ENCODE data around the gene KRTAP4-1. TPM values are rescaled to one million over a fixed set of nuclear protein-coding genes. Genes with fewer than 3 reads are reported as not detected.
"Not testable (repeated sequence)": the region's sequence is repeated elsewhere in the genome, so short reads cannot be mapped to it uniquely, and the experiment has no call there.

Gene KRTAP4-1
- total RNA-seq, 4 donors from 2014 or later = not detected

GRCh38 chr17:41149652-41149985 is 35.1 kb downstream of the KRTAP4-1 start, which contains the start of gene KRTAP4-5:
TSS of gene KRTAP4-5 (minus strand) at chr17:41149825. CDS start at chr17:41149767, 58 bp downstream.
- Histone ChIP-seq H3K27ac (no peak within 1 kb of the TSS), H3K4me3 (no peak within 1 kb of the TSS), H3K9me3 (peaks cover 0 to 7% (median 0%) of the 10 kb centered on the region in 3 donors), H3K27me3 (peaks cover 11% of the 10 kb centered on the region), H3K36me3 (no peaks in the 10 kb centered on the region), H3K4me1 (no peaks in the 10 kb centered on the region)
- TF ChIP-seq POLR2A (IDR thresholded peaks at IDR 0.05) (no peak), POLR2AphosphoS5 (IDR thresholded peaks at IDR 0.05) (no peak), CTCF (IDR thresholded peaks at IDR 0.05) (no peak), EP300 (IDR thresholded peaks at IDR 0.05) (no peak)
- WGBS, 2 donors (ENCODE audit: low coverage in 1 of 2) = no CpG with 5 or more reads among the region's 2 CpGs
- ATAC-seq = no peak

- not testable (repeated sequence) for H3K27me3 ChIP-seq, H3K4me1 ChIP-seq, ATAC-seq, H3K4me3 ChIP-seq, H3K27ac ChIP-seq, H3K9me3 ChIP-seq, H3K36me3 ChIP-seq
- WGBS, 2 donors (ENCODE audit: low coverage in 1 of 2) = 67 to 73% methylated on average over 1 to 7 of the region's 10 CpGs
Measured at GRCh38 chr17:41148971-41149651, 35.6 kb downstream of the KRTAP4-1 start.

GRCh38 chr17:41147531-41148204 is 37.0 kb downstream of the KRTAP4-1 start:
- H3K27ac ChIP-seq = no peak overlapping the region
- 83 to 88% methylated on average over 2 of the region's 2 CpGs for WGBS, 2 donors (ENCODE audit: low coverage in 1 of 2)

GRCh38 chr17:41145261-41145660 is 39.5 kb downstream of the KRTAP4-1 start:
- Histone ChIP-seq H3K4me3 (no peak overlapping the region), H3K27ac (no peak overlapping the region), H3K27me3 (peaks cover 10% of the 10 kb centered on the region), H3K4me1 (no peaks in the 10 kb centered on the region), H3K9me3 (peaks cover 0 to 23% (median 0%) of the 10 kb centered on the region in 3 donors), H3K36me3 (no peaks in the 10 kb centered on the region)
- TF ChIP-seq POLR2A (IDR thresholded peaks at IDR 0.05) (no peak), CTCF (IDR thresholded peaks at IDR 0.05) (no peak), POLR2AphosphoS5 (IDR thresholded peaks at IDR 0.05) (no peak), EP300 (IDR thresholded peaks at IDR 0.05) (no peak)
- 86 to 96% methylated on average over 2 of the region's 2 CpGs for WGBS, 2 donors (ENCODE audit: low coverage in 1 of 2)
- no peak for ATAC-seq

More at GRCh38 chr17:41147531-41148204, 37.0 kb downstream of the KRTAP4-1 start:
- no peak overlapping the region for H3K4me3 ChIP-seq
- no peak for ATAC-seq
- no peaks in the 10 kb centered on the region for H3K4me1 ChIP-seq
- peaks cover 9% of the 10 kb centered on the region for H3K27me3 ChIP-seq
- TF ChIP-seq POLR2AphosphoS5 (IDR thresholded peaks at IDR 0.05) (no peak), POLR2A (IDR thresholded peaks at IDR 0.05) (no peak), EP300 (IDR thresholded peaks at IDR 0.05) (no peak), CTCF (IDR thresholded peaks at IDR 0.05) (no peak)
- no peaks in the 10 kb centered on the region for H3K36me3 ChIP-seq
- peaks cover 0 to 16% (median 0%) of the 10 kb centered on the region in 3 donors for H3K9me3 ChIP-seq

GRCh38 chr17:41144846-41145245 is 39.9 kb downstream of the KRTAP4-1 start:
- H3K4me1 ChIP-seq = no peaks in the 10 kb centered on the region
- H3K4me3 ChIP-seq = no peak overlapping the region
- no peaks in the 10 kb centered on the region for H3K36me3 ChIP-seq
- H3K27ac ChIP-seq = no peak overlapping the region
- H3K27me3 ChIP-seq = peaks cover 14% of the 10 kb centered on the region
- no peak for TF ChIP-seq POLR2A (IDR thresholded peaks at IDR 0.05)
- TF ChIP-seq POLR2AphosphoS5 (IDR thresholded peaks at IDR 0.05) = no peak
- no peak for TF ChIP-seq CTCF (IDR thresholded peaks at IDR 0.05)
- TF ChIP-seq EP300 (IDR thresholded peaks at IDR 0.05) = no peak
- peaks cover 0 to 27% (median 0%) of the 10 kb centered on the region in 3 donors for H3K9me3 ChIP-seq
- WGBS, 2 donors (ENCODE audit: low coverage in 1 of 2) = 32 to 100% methylated on average over 1 of the region's 1 CpG
- ATAC-seq = no peak

Measured in gastroesophageal sphincter (tissue), 4 donors.